ENCODE data around the gene VAMP5. TPM values are rescaled to one million over a fixed set of nuclear protein-coding genes. Genes with fewer than 3 reads are reported as not detected.
A peak's percentile ranks its signal among the peaks of the same experiment; 100 is the strongest.
"Not testable (repeated sequence)": the region's sequence is repeated elsewhere in the genome, so short reads cannot be mapped to it uniquely, and the experiment has no call there.

VAMP5 gene
- total RNA-seq, 6 donors from 2014 or later: 20.5 to 105 (median 44.0) TPM

- TF ChIP-seq EP300 (IDR thresholded peaks at IDR 0.05): no peak
- no peak for DNase-seq
- H3K9me3 ChIP-seq: no peaks in the 10 kb centered on the region
- H3K4me1 ChIP-seq: peaks cover 36 to 47% (median 41%) of the 10 kb centered on the region in 4 donors
- ATAC-seq (ENCODE audit: low FRiP score in 2 of 2): no peak
- peak overlapping the region in 1 of 4 donors; percentile 95 for H3K27ac ChIP-seq
- WGBS, 2 donors: 55 to 58% methylated on average over 5 of the region's 5 CpGs
- peaks cover 22 to 60% (median 49%) of the 10 kb centered on the region in 4 donors for H3K36me3 ChIP-seq
- H3K4me3 ChIP-seq: peak overlapping the region in 2 of 4 donors; percentile 3 to 97
- H3K27me3 ChIP-seq: no peaks in the 10 kb centered on the region
Measured at GRCh38 chr2:85541753-85542457, 42.3 kb upstream of the VAMP5 start.

- H3K36me3 ChIP-seq: peaks cover 22 to 66% (median 51%) of the 10 kb centered on the region in 4 donors
- no peak overlapping the region for H3K27ac ChIP-seq
- H3K9me3 ChIP-seq: no peaks in the 10 kb centered on the region
- DNase-seq: no peak
- H3K4me1 ChIP-seq: peaks cover 28 to 40% (median 33%) of the 10 kb centered on the region in 4 donors
- 71 to 79% methylated on average over 4 of the region's 4 CpGs for WGBS, 2 donors
- ATAC-seq (ENCODE audit: low FRiP score in 2 of 2): no peak
- H3K4me3 ChIP-seq: peak overlapping the region in 1 of 4 donors; percentile 97
- H3K27me3 ChIP-seq: no peaks in the 10 kb centered on the region
- TF ChIP-seq, protein P1, sequence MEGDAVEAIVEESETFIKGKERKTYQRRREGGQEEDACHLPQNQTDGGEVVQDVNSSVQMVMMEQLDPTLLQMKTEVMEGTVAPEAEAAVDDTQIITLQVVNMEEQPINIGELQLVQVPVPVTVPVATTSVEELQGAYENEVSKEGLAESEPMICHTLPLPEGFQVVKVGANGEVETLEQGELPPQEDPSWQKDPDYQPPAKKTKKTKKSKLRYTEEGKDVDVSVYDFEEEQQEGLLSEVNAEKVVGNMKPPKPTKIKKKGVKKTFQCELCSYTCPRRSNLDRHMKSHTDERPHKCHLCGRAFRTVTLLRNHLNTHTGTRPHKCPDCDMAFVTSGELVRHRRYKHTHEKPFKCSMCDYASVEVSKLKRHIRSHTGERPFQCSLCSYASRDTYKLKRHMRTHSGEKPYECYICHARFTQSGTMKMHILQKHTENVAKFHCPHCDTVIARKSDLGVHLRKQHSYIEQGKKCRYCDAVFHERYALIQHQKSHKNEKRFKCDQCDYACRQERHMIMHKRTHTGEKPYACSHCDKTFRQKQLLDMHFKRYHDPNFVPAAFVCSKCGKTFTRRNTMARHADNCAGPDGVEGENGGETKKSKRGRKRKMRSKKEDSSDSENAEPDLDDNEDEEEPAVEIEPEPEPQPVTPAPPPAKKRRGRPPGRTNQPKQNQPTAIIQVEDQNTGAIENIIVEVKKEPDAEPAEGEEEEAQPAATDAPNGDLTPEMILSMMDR (IDR thresholded peaks at IDR 0.05): no peak
- TF ChIP-seq EP300 (IDR thresholded peaks at IDR 0.05) (no peak), POLR2AphosphoS5 (IDR thresholded peaks at IDR 0.05) (no peak), POLR2A (IDR thresholded peaks at IDR 0.05) (no peak)
Measured at GRCh38 chr2:85542777-85543176, 41.5 kb upstream of the VAMP5 start.

DNA sequence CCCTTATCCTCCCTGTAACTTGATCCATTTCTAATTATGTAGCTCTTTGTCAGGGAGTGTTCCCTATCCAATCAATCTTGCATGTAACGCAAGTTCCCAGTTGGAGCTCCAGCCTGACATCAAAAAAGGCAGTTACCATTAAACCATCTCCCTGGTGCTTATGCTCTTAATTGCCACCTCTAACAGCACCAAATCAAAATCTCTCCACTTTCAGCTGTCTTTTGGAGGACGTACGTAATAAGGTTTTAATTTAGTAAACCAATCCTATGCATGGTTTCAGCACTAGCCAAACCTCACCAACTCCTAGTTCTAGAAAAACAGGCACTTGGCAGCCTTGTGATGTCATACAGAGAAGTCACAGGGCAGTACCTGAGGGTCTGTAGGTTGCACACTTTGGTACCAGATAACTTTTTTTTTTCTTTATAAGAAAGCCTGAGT lies 40.0 kb upstream of the VAMP5 start:
- 86 to 90% methylated on average over 3 of the region's 3 CpGs for WGBS, 2 donors
- not testable (repeated sequence) for H3K4me3 ChIP-seq; ATAC-seq (ENCODE audit: low FRiP score in 2 of 2); H3K9me3 ChIP-seq; H3K27me3 ChIP-seq; DNase-seq
- Histone ChIP-seq H3K4me1 (peaks cover 28 to 40% (median 33%) of the 10 kb centered on the region in 4 donors), H3K27ac (peak overlapping the region in 1 of 4 donors; percentile 9), H3K36me3 (peaks cover 22 to 80% (median 51%) of the 10 kb centered on the region in 4 donors)

DNA sequence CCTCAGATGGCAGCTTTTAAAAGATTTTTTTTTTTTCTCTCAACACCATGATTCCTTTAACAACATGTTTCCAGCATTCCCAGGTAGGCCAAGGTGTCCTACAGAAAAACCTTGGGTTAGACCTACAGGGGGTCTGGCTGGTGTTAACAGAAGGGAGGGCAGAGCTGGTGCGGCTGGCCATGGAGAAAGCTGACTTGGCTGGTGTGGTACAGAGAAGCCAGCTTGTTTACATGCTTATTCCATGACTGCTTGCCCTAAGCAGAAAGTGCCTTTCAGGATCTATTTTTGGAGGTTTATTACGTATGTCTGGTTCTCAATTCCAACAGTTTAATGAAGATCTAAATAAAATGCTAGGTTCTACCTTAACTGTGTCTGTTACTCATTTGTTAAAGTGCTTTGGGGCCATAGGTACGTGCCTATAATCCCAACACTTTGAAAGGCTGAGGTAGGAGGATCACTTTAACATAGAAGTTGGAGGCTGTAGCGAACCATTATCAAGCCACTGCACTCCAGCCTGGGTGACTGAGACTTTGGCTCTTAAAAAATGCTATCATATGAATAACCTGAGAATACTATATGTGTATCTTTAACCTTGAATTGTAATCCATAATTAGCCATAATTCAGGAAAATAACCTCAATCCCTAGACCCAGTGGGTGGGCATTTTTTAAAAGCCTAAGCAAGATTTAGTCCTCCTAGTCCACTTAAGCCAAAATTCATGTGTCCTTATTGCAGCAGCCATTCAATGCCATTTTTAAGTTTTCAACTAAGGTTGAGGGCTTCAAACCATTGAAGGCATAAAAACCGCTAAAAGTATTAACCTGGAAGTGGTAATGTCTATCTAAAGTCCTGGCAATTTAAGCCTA lies 39.1 kb upstream of the VAMP5 start:
- Histone ChIP-seq H3K36me3 (peaks cover 22 to 89% (median 55%) of the 10 kb centered on the region in 4 donors), H3K4me1 (peaks cover 30 to 40% (median 32%) of the 10 kb centered on the region in 4 donors), H3K27ac (peak overlapping the region in 1 of 4 donors; percentile 9)
- not testable (repeated sequence) for DNase-seq; H3K9me3 ChIP-seq; H3K4me3 ChIP-seq; H3K27me3 ChIP-seq; ATAC-seq (ENCODE audit: low FRiP score in 2 of 2)
- WGBS, 2 donors: 85 to 88% methylated on average over 4 to 5 of the region's 5 CpGs

GRCh38 chr2:85545780-85546240 lies 38.4 kb upstream of the VAMP5 start:
- Histone ChIP-seq H3K4me3 (no peak overlapping the region), H3K27ac (no peak overlapping the region), H3K4me1 (peaks cover 26 to 34% (median 29%) of the 10 kb centered on the region in 4 donors), H3K36me3 (peaks cover 22 to 96% (median 62%) of the 10 kb centered on the region in 4 donors), H3K27me3 (no peaks in the 10 kb centered on the region), H3K9me3 (no peaks in the 10 kb centered on the region)
- no peak for TF ChIP-seq EP300 (IDR thresholded peaks at IDR 0.05)
- TF ChIP-seq, protein P1 (IDR thresholded peaks at IDR 0.05): no peak
- TF ChIP-seq POLR2AphosphoS5 (IDR thresholded peaks at IDR 0.05): no peak
- TF ChIP-seq POLR2A (IDR thresholded peaks at IDR 0.05): no peak
- no peak for ATAC-seq (ENCODE audit: low FRiP score in 2 of 2)
- WGBS, 2 donors: 80 to 86% methylated on average over 5 of the region's 5 CpGs
- DNase-seq: no peak
